Stimulated activated CD4-positive, alpha-beta T cell treated with anti-CD3 and anti-CD28 coated beads, Interleukin-4, amount 100 ng/mL, for 48 hours (primary cell): ENCODE results near the gene SFMBT2.
A peak's percentile ranks its signal among the peaks of the same experiment; 100 is the strongest.

Source experiments
- DNase-seq, 2 donors: peaks; one replicate each; pipeline ENCODE4 v3.0.0-alpha.2; 2020; ENCODE audit warnings: low read depth in 2 of 2

SFMBT2 gene

GRCh38 chr10:7264313-7264756, 146.5 kb downstream of the SFMBT2 start:
- DNase-seq: no peak

GRCh38 chr10:7263616-7264015, 147.2 kb downstream of the SFMBT2 start:
- no peak for DNase-seq

DNA sequence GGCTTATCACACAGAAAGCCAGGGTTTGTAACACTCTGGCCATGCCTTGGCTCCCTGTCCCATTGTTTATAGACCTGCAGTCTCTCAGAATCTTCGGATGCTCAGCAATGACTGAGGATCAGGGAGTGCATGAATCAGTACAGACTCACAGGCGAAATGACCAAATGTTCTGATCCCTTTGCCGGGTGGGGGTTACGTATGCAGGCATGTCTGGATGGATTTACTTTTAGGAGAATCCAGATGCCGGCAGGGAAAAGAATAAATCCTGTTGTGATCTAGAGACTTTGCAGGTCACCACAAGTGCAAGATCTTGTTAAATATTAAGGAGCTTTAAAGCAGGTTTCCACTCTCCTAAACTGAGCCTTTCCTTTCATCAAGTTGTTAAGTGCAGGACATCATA, 149.5 kb downstream of the SFMBT2 start:
- DNase-seq: no peak

DNA sequence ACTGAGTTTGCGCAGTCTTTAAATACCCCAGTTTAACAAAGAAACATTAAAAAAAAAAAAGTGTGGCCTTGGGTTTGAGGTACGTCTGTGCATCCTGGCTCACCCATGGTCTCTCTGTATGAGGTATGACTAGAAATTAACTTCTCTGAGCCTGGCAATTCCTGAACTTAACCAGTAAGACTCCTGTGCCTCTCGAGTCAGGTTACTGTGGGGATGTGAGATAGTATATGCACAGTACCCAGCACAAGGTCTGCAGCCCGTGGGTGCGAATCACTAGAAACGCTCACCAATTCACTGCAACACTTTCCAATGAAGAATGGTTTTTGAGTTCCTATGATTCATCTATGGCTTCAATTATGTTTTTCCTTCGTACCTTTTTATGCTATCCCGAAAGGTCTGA, 149.9 kb downstream of the SFMBT2 start:
- no peak for DNase-seq

GRCh38 chr10:7260412-7260900, 150.4 kb downstream of the SFMBT2 start:
- no peak for DNase-seq

DNA sequence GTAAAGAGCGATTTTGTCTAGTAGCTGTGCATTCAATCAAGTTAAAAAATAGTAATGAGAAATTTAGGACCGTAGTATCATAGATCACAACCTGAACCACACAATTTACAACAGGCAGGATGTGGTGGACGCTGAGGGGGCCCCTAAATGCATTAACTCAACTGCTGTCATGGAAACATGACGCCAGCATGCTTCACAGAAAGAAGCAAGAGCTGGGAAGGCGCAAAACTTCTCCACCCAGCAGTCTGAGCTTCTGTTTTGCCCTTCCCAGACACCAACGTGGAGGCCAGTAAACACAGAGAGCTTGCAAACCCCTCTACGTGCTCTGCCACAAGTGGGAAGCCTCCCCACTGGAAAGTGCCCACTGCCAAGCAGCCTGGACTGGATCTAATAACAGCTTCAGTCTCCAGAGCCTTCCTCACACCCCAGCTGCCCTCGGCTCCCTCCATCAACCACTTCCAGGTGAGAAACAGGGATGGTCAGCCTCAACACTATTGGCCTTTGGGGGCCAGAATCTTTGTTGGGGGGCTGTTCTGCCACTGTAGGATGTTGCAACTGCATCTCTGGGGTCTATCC, 151.8 kb downstream of the SFMBT2 start:
- DNase-seq: peak; percentile 45 to 55

GRCh38 chr10:7255517-7255916, 155.3 kb downstream of the SFMBT2 start:
- no peak for DNase-seq

- no peak for DNase-seq
Measured at GRCh38 chr10:7251696-7252465, 159.0 kb downstream of the SFMBT2 start.

DNA sequence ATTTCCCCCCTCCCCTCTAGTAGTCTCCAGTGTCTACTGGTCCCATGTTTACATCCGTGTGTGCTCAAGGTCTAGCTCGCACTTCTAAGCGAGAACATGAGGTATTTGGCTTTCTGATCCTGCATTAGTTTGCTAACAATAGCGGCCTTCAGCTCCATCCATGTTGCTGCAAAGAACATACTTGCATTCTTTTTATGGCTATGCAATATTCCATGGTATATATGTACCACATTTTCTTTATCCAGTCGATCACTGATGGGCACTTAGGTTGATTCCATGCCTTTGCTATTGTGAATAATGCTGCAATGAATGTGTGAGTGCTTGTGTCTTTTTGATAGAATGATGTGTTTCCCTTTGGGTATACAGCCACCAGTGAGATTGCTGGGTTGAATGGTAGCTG, 160.6 kb downstream of the SFMBT2 start:
- no peak for DNase-seq

- no peak for DNase-seq
Measured at GRCh38 chr10:7248585-7249164, 162.2 kb downstream of the SFMBT2 start.

DNA sequence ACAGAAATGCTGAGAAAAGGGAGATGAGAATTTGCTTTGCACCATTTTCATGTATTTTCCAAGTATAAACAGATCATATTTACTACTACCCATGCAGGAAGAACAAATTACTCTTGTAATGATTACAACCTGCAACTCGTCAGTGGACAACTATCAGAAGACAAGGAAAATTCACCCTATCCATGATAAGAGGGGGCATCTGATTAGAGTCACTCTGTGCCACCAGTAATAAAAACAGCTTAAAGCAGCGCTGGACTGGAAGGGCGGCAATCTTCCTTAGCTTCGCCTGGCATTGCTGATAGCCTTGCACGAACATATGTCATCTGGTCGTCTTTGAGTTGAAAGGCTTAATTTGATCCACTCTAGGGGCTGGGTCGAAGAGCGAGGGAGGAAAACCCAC, 162.7 kb downstream of the SFMBT2 start:
- no peak for DNase-seq

DNA sequence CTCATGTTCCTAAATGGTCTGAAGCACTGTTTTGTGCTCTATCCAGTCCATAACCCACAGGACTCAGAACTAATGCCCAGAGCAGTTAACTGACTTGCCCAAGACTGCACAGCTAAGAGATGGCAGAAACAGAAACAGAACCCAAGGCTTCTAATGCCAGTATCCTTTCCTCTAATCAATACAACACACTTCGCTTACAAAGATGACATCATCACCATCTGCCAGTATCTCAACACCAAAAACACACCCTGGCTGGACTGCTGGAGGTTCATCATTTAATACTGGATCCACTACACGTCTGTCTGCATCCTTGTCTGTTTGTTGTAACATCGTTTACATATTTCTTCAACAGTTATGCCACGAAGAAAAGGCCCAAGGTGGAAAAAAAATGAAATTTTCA, 165.3 kb downstream of the SFMBT2 start:
- DNase-seq: no peak

- no peak for DNase-seq
Measured at GRCh38 chr10:7243873-7244272, 167.0 kb downstream of the SFMBT2 start.

DNA sequence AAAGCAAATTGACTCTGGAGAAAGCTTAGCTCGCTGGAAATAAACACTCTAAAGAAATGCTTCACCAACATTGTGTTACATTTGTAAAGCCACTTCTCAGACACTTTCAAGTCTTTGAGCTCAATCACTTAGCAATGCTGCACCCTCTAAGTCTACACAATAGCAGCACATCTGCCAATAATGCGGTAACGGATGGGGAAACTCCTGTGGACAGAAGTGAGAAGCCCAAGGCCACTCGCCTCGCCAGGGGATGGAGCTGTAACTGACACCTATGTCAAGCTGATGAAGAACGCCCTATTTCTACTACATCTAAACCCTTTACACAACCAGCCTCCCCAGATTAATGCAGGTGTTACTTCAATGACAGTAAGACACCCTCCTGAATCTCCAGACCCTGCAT, 167.7 kb downstream of the SFMBT2 start:
- no peak for DNase-seq

DNA sequence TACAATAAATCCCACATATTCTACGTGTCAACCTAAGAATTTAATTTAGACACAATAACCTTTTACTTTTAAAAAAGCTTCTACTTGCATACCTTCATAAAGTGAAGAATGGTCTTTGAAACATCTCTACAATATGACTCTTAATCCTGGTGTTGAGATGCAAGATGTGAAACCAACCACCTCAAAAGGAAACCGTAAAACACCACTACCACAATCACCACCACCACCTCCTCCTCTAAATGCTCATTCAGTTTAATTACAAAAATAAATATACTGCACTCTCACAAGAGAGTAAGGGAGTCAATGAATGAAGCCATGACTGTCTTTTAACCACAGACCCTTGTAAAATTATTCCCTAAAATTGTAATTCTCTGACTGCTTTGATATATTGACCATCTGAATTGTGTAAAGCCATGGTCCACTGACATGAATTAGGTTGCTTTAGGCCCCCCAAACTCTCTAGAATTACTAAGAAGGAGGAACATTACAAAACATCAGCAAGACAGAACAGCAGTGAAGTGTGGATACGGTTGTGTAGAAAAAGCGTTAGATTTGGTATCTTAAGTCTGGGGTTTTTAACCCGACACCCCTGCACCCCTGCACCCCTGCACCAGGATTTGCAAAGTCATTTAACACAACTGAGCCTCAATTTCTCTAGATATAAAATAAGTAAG, 171.4 kb downstream of the SFMBT2 start:
- no peak for DNase-seq

DNA sequence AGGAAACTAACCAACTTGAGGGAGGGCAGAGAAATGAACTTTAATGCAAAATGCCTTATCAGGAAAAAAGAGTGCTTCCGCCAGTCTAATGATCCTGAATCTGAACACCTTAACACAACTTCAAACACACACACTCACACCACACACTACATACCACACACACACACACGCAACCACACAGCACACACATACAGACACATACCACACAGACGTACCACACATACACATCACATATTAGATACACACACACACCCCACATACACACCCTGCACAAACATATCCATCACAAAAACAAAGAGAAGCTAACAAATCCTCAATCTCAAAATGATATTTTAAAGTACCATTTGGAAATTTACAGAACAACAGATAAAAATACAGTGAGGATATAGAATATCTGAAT, 175.5 kb downstream of the SFMBT2 start:
- no peak for DNase-seq

DNA sequence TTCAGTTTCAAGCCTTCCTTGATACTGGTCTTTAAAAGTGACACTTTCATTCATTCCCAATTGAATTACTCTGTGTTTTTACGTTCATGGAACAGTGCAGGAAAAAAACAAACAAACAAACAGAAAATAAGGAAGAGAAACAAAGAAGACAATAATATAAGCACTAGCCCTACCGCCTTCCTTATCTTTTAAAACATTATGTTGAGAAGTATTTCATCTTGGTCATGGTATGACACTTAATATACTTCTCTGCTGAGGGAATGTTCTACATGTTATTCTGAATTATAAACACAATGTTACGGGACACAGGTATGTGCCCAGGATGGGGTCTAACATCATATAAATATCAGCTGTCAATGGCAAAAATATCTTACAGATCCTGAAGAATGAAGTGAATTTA, 176.7 kb downstream of the SFMBT2 start:
- DNase-seq: no peak

GRCh38 chr10:7233259-7233991, 177.4 kb downstream of the SFMBT2 start:
- DNase-seq: no peak

DNA sequence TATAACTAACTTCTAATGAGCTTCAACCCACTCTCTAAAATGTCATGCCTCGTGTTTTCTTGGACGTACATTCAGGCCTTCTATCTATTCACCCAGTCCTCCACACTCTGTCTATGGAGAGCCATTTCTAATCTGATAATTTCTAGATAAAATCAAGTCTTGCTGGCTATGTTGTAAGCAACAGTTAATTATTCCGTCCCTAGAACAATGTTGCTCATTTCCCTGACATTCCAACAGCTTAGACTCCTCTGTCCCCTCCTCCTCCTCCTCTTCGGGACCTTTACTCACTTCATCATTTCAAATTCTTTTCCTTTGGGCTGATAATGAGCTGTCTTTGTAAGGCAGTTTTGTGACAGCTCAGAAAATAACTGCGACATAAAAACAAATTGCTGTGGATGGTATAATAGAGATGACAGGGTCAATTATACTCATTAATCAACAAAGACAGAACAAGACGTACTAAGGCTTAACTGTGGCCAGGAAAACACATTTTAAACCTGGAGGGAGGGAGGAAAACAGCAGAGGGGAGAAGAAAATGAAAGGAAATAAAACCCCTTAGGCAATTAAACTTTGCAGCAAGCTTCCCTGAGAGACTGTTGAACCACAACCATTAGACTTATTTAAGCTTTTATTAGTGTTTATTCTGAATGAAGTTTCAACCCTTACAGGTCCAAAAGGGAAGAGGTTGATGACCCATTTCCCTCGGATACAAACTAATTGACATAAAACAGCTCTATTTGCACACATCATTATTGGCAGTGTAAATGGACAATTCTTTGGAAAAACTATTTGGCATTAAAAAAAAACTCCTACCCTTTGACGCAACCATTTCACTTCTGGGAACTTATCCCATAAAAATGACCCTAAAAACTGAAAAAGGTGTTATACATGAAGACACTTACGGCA, 179.1 kb downstream of the SFMBT2 start:
- DNase-seq: no peak

DNA sequence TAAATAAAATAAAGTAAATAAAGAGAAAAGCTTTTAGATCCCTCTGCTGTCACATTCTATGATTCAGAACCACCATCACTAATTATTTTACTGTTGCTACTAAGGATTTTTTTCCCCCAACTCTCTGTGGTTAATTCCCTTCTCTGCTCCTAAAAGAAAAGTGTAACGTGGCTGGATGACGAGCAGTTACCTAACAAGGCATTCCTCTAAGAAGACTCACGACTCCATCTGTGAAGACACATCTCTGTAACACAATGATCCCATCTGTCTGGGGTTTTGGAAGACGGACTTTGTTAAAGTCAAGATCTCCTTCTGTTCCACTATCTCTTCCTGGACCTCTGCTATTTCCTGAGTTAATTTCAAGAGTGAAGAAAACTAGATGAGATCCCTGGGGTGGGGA, 179.9 kb downstream of the SFMBT2 start:
- DNase-seq: no peak

DNA sequence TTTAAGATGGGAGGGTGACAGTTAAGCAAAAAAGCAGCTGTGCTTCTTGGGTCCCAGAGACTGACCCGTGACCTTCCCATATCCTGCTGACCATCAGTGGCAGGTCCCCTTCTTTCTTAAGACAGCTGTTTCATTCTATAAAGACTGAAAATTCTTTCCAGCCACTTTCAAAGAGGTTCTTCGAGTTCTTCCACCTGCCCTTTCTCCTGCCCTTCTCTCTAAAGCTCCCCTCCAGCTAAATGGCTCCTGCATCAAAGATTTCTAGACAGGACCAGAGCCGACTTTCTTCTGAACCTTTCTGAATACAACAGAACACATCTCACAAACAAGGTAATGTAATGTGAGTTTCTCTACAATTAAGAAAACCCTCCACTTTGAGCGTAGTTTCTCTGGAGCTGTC, 180.8 kb downstream of the SFMBT2 start:
- DNase-seq: no peak
